ENCODE data around the gene TTC7B. TPM values are rescaled to one million over a fixed set of nuclear protein-coding genes. Genes with fewer than 3 reads are reported as not detected.

Gene TTC7B
- polyA plus RNA-seq, 1 donor from 2014 or later: 19.9 TPM

DNA sequence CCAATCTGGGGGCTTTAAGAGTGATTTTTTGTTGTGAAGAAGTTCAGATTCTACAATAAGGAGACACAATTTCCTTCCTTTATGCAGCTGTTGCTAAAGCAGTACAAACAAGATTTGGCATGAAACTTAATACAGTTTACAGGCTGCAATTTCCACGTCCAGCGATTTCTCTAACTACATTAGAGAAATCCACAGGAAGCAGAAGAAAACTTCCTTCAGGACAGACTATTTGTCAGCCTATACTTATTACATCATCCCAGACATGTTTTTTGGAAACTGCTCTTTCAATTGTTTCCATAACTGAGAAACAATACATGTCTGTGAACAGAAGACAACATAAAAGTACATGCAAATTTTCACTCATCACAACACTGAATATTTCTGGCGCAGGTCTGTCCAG, 204.3 kb downstream of the TTC7B start:
- Histone ChIP-seq H3K27ac (ENCODE audit: low read length) (no peak overlapping the region), H3K36me3 (ENCODE audit: insufficient read depth, low read length) (peaks cover 3% of the 10 kb centered on the region), H2AFZ (ENCODE audit: low read depth, low read length) (no peak overlapping the region), H3K9me2 (ENCODE audit: insufficient read depth, low read length) (no peaks in the 10 kb centered on the region), H3K9ac (ENCODE audit: low read length) (no peak overlapping the region), H3F3A (ENCODE audit: insufficient read depth, low read length, poor library complexity, severe bottlenecking) (no peaks in the 10 kb centered on the region), H3K4me2 (ENCODE audit: low read length) (no peak overlapping the region), H3K4me3 (ENCODE audit: low read length) (no peak overlapping the region), H3K79me2 (replicated peaks; ENCODE audit: insufficient read depth, low read length) (no peaks in the 10 kb centered on the region), H3K9me3 (ENCODE audit: low read length) (no peaks in the 10 kb centered on the region), H4K20me1 (ENCODE audit: insufficient read depth) (no peaks in the 10 kb centered on the region), H3K27me3 (ENCODE audit: insufficient read depth, low read depth, low read length) (no peaks in the 10 kb centered on the region)
- TF ChIP-seq MXI1 (conservative IDR thresholded peaks at IDR 0.05; ENCODE audit: poor library complexity, severe bottlenecking): no peak
- TF ChIP-seq POLR2AphosphoS5 (IDR thresholded peaks at IDR 0.05): no peak
- TF ChIP-seq TAF1 (IDR thresholded peaks at IDR 0.05; ENCODE audit: low read depth): no peak
- TF ChIP-seq, protein P1, sequence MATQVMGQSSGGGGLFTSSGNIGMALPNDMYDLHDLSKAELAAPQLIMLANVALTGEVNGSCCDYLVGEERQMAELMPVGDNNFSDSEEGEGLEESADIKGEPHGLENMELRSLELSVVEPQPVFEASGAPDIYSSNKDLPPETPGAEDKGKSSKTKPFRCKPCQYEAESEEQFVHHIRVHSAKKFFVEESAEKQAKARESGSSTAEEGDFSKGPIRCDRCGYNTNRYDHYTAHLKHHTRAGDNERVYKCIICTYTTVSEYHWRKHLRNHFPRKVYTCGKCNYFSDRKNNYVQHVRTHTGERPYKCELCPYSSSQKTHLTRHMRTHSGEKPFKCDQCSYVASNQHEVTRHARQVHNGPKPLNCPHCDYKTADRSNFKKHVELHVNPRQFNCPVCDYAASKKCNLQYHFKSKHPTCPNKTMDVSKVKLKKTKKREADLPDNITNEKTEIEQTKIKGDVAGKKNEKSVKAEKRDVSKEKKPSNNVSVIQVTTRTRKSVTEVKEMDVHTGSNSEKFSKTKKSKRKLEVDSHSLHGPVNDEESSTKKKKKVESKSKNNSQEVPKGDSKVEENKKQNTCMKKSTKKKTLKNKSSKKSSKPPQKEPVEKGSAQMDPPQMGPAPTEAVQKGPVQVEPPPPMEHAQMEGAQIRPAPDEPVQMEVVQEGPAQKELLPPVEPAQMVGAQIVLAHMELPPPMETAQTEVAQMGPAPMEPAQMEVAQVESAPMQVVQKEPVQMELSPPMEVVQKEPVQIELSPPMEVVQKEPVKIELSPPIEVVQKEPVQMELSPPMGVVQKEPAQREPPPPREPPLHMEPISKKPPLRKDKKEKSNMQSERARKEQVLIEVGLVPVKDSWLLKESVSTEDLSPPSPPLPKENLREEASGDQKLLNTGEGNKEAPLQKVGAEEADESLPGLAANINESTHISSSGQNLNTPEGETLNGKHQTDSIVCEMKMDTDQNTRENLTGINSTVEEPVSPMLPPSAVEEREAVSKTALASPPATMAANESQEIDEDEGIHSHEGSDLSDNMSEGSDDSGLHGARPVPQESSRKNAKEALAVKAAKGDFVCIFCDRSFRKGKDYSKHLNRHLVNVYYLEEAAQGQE (IDR thresholded peaks at IDR 0.05; ENCODE audit: borderline replicate concordance): no peak
- TF ChIP-seq EP300 (conservative IDR thresholded peaks at IDR 0.05; ENCODE audit: poor library complexity, severe bottlenecking): no peak
- TF ChIP-seq SMC3 (conservative IDR thresholded peaks at IDR 0.05; ENCODE audit: poor library complexity): no peak
- TF ChIP-seq, protein P2, sequence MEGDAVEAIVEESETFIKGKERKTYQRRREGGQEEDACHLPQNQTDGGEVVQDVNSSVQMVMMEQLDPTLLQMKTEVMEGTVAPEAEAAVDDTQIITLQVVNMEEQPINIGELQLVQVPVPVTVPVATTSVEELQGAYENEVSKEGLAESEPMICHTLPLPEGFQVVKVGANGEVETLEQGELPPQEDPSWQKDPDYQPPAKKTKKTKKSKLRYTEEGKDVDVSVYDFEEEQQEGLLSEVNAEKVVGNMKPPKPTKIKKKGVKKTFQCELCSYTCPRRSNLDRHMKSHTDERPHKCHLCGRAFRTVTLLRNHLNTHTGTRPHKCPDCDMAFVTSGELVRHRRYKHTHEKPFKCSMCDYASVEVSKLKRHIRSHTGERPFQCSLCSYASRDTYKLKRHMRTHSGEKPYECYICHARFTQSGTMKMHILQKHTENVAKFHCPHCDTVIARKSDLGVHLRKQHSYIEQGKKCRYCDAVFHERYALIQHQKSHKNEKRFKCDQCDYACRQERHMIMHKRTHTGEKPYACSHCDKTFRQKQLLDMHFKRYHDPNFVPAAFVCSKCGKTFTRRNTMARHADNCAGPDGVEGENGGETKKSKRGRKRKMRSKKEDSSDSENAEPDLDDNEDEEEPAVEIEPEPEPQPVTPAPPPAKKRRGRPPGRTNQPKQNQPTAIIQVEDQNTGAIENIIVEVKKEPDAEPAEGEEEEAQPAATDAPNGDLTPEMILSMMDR (IDR thresholded peaks at IDR 0.05; ENCODE audit: poor library complexity, severe bottlenecking): no peak
- no peak for TF ChIP-seq RAD21 (conservative IDR thresholded peaks at IDR 0.05)
- no peak for TF ChIP-seq EZH2 (IDR thresholded peaks at IDR 0.05; ENCODE audit: borderline replicate concordance, insufficient read depth, low read length, poor library complexity, severe bottlenecking)

DNA sequence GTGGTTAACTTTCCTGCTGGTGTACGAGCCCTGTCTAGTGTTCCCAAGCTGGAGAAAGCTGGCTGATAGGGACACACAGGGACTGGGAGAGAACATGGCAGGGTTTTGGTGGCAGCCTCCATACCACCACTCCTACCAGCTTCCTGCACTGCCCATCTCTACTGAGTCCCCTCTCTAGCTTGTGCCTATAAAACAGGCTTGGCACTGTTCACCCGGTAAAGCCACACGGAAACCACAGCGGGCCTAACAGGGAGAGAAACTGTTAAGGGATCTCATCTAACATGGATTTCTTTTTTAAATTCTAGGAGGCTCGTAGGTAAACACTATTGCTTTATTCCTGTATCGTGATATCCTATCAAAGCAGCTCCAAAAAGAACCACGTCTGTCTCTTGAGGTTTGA, 204.7 kb downstream of the TTC7B start:
- Histone ChIP-seq H3K9me2 (ENCODE audit: insufficient read depth, low read length) (no peaks in the 10 kb centered on the region), H3K4me3 (ENCODE audit: low read length) (no peak overlapping the region), H2AFZ (ENCODE audit: low read depth, low read length) (no peak overlapping the region), H3K4me2 (ENCODE audit: low read length) (no peak overlapping the region), H3F3A (ENCODE audit: insufficient read depth, low read length, poor library complexity, severe bottlenecking) (no peaks in the 10 kb centered on the region), H3K27me3 (ENCODE audit: insufficient read depth, low read depth, low read length) (no peaks in the 10 kb centered on the region), H3K79me2 (replicated peaks; ENCODE audit: insufficient read depth, low read length) (no peaks in the 10 kb centered on the region), H3K9ac (ENCODE audit: low read length) (no peak overlapping the region), H3K9me3 (ENCODE audit: low read length) (no peaks in the 10 kb centered on the region), H3K36me3 (ENCODE audit: insufficient read depth, low read length) (peaks cover 3% of the 10 kb centered on the region), H3K27ac (ENCODE audit: low read length) (no peak overlapping the region), H4K20me1 (ENCODE audit: insufficient read depth) (no peaks in the 10 kb centered on the region)
- no peak for TF ChIP-seq SMC3 (conservative IDR thresholded peaks at IDR 0.05; ENCODE audit: poor library complexity)
- no peak for TF ChIP-seq TAF1 (IDR thresholded peaks at IDR 0.05; ENCODE audit: low read depth)
- TF ChIP-seq, protein P2 (IDR thresholded peaks at IDR 0.05; ENCODE audit: poor library complexity, severe bottlenecking): no peak
- TF ChIP-seq MXI1 (conservative IDR thresholded peaks at IDR 0.05; ENCODE audit: poor library complexity, severe bottlenecking): no peak
- no peak for TF ChIP-seq EZH2 (IDR thresholded peaks at IDR 0.05; ENCODE audit: borderline replicate concordance, insufficient read depth, low read length, poor library complexity, severe bottlenecking)
- TF ChIP-seq, protein P1 (IDR thresholded peaks at IDR 0.05; ENCODE audit: borderline replicate concordance): no peak
- TF ChIP-seq RAD21 (conservative IDR thresholded peaks at IDR 0.05): no peak
